SK-N-SH treated with all-trans-retinoic acid at 6 μM for 48 hours (cell line): ENCODE measurements around the gene EPHB2.

Experiments used
- ATAC-seq: fragments of 200-7000 bp; cut with Tn5 transposase; 3 replicates; pipeline ENCODE4 v1.9.1; 2020; ENCODE audit warnings: mild to moderate bottlenecking, moderate library complexity
- ARNTL ChIP-seq: fragments of 450-650 bp; formaldehyde crosslinking; IDR thresholded peaks from 2 replicates; pipeline ENCODE4 v1.5.0; 2020; ENCODE audit warnings: low read depth, mild to moderate bottlenecking, moderate library complexity, borderline replicate concordance
- BACH2 ChIP-seq: fragments of 250-450 bp; sonication (Bioruptor Pico); IDR thresholded peaks from 2 replicates; pipeline ENCODE4 v1.9.0; 2021; ENCODE audit warnings: mild to moderate bottlenecking, borderline replicate concordance
- CREB5 ChIP-seq: fragments of 250-450 bp; sonication (Bioruptor Pico); IDR thresholded peaks from 2 replicates; pipeline ENCODE4 v1.5.1; 2020; ENCODE audit warnings: low read depth, mild to moderate bottlenecking, moderate library complexity
- CSDC2 ChIP-seq: fragments of 250-450 bp; sonication (Bioruptor Pico); IDR thresholded peaks from 2 replicates; pipeline ENCODE4 v1.5.0; 2020; ENCODE audit warnings: mild to moderate bottlenecking, moderate library complexity
- CSRNP3 ChIP-seq: fragments of 250-450 bp; sonication (Bioruptor Pico); IDR thresholded peaks from 2 replicates; pipeline ENCODE4 v1.5.1; 2021; ENCODE audit warnings: mild to moderate bottlenecking, moderate library complexity
- ESRRG ChIP-seq: fragments of 250-450 bp; sonication (Bioruptor Pico); IDR thresholded peaks from 2 replicates; pipeline ENCODE4 v1.6.1; 2021; ENCODE audit warnings: mild to moderate bottlenecking
- GLIS3 ChIP-seq: fragments of 250-450 bp; sonication (Bioruptor Pico); IDR thresholded peaks from 2 replicates; pipeline ENCODE4 v1.5.0; 2020; ENCODE audit warnings: mild to moderate bottlenecking, moderate library complexity
- ISL1 ChIP-seq: fragments of 250-450 bp; sonication (Bioruptor Pico); IDR thresholded peaks from 2 replicates; pipeline ENCODE4 v2.1.2; 2022; ENCODE audit warnings: mild to moderate bottlenecking, moderate library complexity
- OSR1 ChIP-seq: fragments of 250-450 bp; sonication (Bioruptor Pico); IDR thresholded peaks from 2 replicates; pipeline ENCODE4 v1.8.0; 2022; ENCODE audit warnings: moderate library complexity, mild to moderate bottlenecking, inconsistent platforms
- PATZ1 ChIP-seq: fragments of 250-450 bp; sonication (Bioruptor Pico); IDR thresholded peaks from 2 replicates; pipeline ENCODE4 v1.8.0; 2020; ENCODE audit warnings: mild to moderate bottlenecking, moderate library complexity, borderline replicate concordance
- POU6F1 ChIP-seq: fragments of 250-450 bp; sonication (Bioruptor Pico); IDR thresholded peaks from 2 replicates; pipeline ENCODE4 v1.8.0; 2021; ENCODE audit warnings: low read depth, mild to moderate bottlenecking, moderate library complexity, borderline replicate concordance
- PPARA ChIP-seq: fragments of 250-450 bp; sonication (Bioruptor Pico); IDR thresholded peaks from 2 replicates; pipeline ENCODE4 v1.5.0; 2020; ENCODE audit warnings: mild to moderate bottlenecking, borderline replicate concordance
- RARB ChIP-seq: fragments of 250-450 bp; sonication (Bioruptor Pico); IDR thresholded peaks from 2 replicates; pipeline ENCODE4 v1.8.0; 2021; ENCODE audit warnings: mild to moderate bottlenecking, moderate library complexity
- TCF4 ChIP-seq: fragments of 250-450 bp; sonication (Bioruptor Pico); IDR thresholded peaks from 2 replicates; pipeline ENCODE4 v1.8.0; 2021; ENCODE audit warnings: mild to moderate bottlenecking, moderate library complexity, borderline replicate concordance
- TOX ChIP-seq: fragments of 250-450 bp; sonication (Bioruptor Pico); IDR thresholded peaks from 2 replicates; pipeline ENCODE4 v1.8.0; 2021; ENCODE audit warnings: mild to moderate bottlenecking, moderate library complexity, borderline replicate concordance
- TSHZ2 ChIP-seq: fragments of 250-450 bp; sonication (Bioruptor Pico); IDR thresholded peaks from 2 replicates; pipeline ENCODE4 v1.5.0; 2020; ENCODE audit warnings: mild to moderate bottlenecking, moderate library complexity
- ZC3H10 ChIP-seq: fragments of 250-450 bp; sonication (Bioruptor Pico); IDR thresholded peaks from 2 replicates; pipeline ENCODE4 v1.5.1; 2021; ENCODE audit warnings: mild to moderate bottlenecking, moderate library complexity
- ZFP3 ChIP-seq: fragments of 250-450 bp; sonication (Bioruptor Pico); IDR thresholded peaks from 2 replicates; pipeline ENCODE4 v1.5.0; 2020; ENCODE audit warnings: mild to moderate bottlenecking, moderate library complexity
- ZFP30 ChIP-seq: fragments of 450-650 bp; formaldehyde crosslinking; IDR thresholded peaks from 2 replicates; pipeline ENCODE4 v1.5.0; 2022; ENCODE audit warnings: mild to moderate bottlenecking, moderate library complexity
- ZNF565 ChIP-seq: fragments of 450-650 bp; formaldehyde crosslinking; conservative IDR thresholded peaks from 2 replicates; pipeline ENCODE4 v1.5.0; 2020; ENCODE audit warnings: low read depth, mild to moderate bottlenecking, moderate library complexity
- ZNF70 ChIP-seq: fragments of 450-650 bp; formaldehyde crosslinking; IDR thresholded peaks from 2 replicates; pipeline ENCODE4 v1.5.0; 2020; ENCODE audit warnings: mild to moderate bottlenecking, moderate library complexity
- ZNF8 ChIP-seq: fragments of 450-650 bp; formaldehyde crosslinking; IDR thresholded peaks from 2 replicates; pipeline ENCODE4 v1.5.0; 2020; ENCODE audit warnings: mild to moderate bottlenecking, moderate library complexity

The EPHB2 gene

GRCh38 chr1:22822371-22822770 is 111.7 kb downstream of the EPHB2 start:
- no peak for TF ChIP-seq BACH2 (CRISPR knock-in tag)
- TF ChIP-seq ZC3H10 (CRISPR knock-in tag) = no peak
- TF ChIP-seq TCF4 (CRISPR knock-in tag) = no peak
- no peak for ATAC-seq

GRCh38 chr1:22824466-22824865 is 113.8 kb downstream of the EPHB2 start:
- no peak for ATAC-seq
- TF ChIP-seq OSR1 (CRISPR knock-in tag) (no peak), ESRRG (no peak), TSHZ2 (CRISPR knock-in tag) (no peak), RARB (CRISPR knock-in tag) (no peak), PPARA (CRISPR knock-in tag) (no peak), CSDC2 (CRISPR knock-in tag) (no peak), TOX (CRISPR knock-in tag) (no peak), ARNTL (CRISPR knock-in tag) (no peak), TCF4 (CRISPR knock-in tag) (no peak), ZNF8 (no peak), ZFP30 (CRISPR knock-in tag) (no peak), ISL1 (no peak), ZNF70 (no peak), PATZ1 (CRISPR knock-in tag) (no peak), CSRNP3 (CRISPR knock-in tag) (no peak), POU6F1 (CRISPR knock-in tag) (no peak), ZNF565 (no peak), ZFP3 (CRISPR knock-in tag) (no peak), CREB5 (CRISPR knock-in tag) (no peak), GLIS3 (CRISPR knock-in tag) (no peak)
- TF ChIP-seq, all 23 proteins: peak for 0

- TF ChIP-seq ZFP30 (CRISPR knock-in tag) (no peak), PATZ1 (CRISPR knock-in tag) (no peak), TOX (CRISPR knock-in tag) (no peak), BACH2 (CRISPR knock-in tag) (no peak), CSRNP3 (CRISPR knock-in tag) (no peak), CREB5 (CRISPR knock-in tag) (no peak), ZFP3 (CRISPR knock-in tag) (no peak), ARNTL (CRISPR knock-in tag) (no peak)
These were observed 114.3 kb downstream of the EPHB2 start for GRCh38 chr1:22824975-22825374.

More at GRCh38 chr1:22824975-22825374, 114.3 kb downstream of the EPHB2 start:
- no peak for ATAC-seq
